Measurements from ENCODE around the gene SMIM44. TPM values are rescaled to one million over a fixed set of nuclear protein-coding genes. Genes with fewer than 3 reads are reported as not detected.

The SMIM44 gene
- polyA plus RNA-seq, 1 donor (not counting 4 experiments of a cell fraction or from before 2014, with no cell fraction given): not detected

DNA sequence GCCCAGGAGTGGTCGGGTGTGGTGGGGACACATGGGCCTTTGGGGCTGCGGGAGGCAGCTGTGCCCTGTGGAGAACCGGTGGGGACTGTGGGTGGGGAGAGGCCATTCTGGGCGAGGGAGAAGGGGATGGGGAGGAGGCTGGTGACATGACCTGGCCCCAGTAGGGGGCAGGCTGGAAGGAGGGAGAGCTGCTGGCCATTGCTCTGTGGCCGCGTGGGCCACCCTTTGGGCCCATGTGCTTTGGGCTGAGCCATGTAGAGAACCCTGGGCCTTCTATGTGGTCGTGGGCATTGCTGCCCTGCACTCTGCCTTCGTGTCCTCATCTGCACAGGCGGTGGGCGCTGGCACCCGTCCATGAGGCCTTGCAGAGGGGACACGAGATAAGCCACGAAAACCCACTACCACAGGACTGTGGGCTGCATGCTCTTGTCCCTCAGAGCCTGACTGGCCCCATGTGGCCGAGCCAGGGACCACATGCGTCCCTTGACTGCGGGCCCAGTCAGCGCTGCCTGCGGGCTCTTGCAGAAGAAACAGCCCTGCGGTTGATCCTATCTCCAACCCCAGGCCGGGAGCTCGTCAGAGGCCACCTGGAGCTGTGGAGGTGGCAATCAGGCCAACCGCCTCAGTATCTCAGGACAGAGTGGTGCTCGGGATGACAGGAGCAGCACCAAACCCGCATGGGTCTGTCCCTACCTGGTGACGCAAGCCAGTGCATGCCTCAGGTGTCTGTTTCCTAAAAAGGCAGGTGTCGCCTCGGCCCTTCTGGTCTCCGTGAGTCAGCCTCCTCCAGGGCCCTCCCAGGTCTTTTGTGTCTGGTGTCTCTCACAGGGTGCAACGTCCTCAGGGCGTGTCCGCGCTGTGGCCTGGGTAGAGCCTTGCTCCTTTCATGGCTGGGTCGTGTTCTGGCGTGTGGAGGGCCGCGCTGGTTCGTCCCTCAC is 37.2 kb upstream of the SMIM44 start:
- TF ChIP-seq EZH2 (IDR thresholded peaks at IDR 0.05; ENCODE audit: low read length): no peak
- TF ChIP-seq, protein P1, sequence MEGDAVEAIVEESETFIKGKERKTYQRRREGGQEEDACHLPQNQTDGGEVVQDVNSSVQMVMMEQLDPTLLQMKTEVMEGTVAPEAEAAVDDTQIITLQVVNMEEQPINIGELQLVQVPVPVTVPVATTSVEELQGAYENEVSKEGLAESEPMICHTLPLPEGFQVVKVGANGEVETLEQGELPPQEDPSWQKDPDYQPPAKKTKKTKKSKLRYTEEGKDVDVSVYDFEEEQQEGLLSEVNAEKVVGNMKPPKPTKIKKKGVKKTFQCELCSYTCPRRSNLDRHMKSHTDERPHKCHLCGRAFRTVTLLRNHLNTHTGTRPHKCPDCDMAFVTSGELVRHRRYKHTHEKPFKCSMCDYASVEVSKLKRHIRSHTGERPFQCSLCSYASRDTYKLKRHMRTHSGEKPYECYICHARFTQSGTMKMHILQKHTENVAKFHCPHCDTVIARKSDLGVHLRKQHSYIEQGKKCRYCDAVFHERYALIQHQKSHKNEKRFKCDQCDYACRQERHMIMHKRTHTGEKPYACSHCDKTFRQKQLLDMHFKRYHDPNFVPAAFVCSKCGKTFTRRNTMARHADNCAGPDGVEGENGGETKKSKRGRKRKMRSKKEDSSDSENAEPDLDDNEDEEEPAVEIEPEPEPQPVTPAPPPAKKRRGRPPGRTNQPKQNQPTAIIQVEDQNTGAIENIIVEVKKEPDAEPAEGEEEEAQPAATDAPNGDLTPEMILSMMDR (optimal IDR thresholded peaks at IDR 0.05 in 1 of 3, IDR thresholded peaks at IDR 0.05 in 1 of 3, conservative IDR thresholded peaks at IDR 0.05 in 1 of 3; ENCODE audit: extremely low read depth in 1 of 3, insufficient read depth in 2 of 3, low read length in 3 of 3): peak in 2 of 3 experiments; percentile 17 to 31
- H3K4me2 ChIP-seq (ENCODE audit: control insufficient read depth, extremely low read depth, insufficient read depth, low read depth, low read length): peak overlapping the region; percentile 60
- H3K9me1 ChIP-seq (ENCODE audit: control insufficient read depth, extremely low read depth, insufficient read depth, low read length): peaks cover 2% of the 10 kb centered on the region
- FAIRE-seq: peak; percentile 94
- H3K9ac ChIP-seq (ENCODE audit: control insufficient read depth, extremely low read depth, insufficient read depth, low read length): peak overlapping the region; percentile 52
- H4K20me1 ChIP-seq (ENCODE audit: control insufficient read depth, extremely low read depth, insufficient read depth, low read length): peaks cover 48% of the 10 kb centered on the region
- H3K27me3 ChIP-seq (ENCODE audit: control insufficient read depth, extremely low read depth, insufficient read depth, low read length): no peaks in the 10 kb centered on the region
- DNase-seq (ENCODE audit: low read depth, low spot score): peak; percentile 80
- H3K36me3 ChIP-seq (ENCODE audit: control insufficient read depth in 2 of 2, extremely low read depth in 1 of 2, insufficient read depth in 2 of 2, low read length in 2 of 2): peaks cover 11 to 16% of the 10 kb centered on the region in 2 experiments
- no peaks in the 10 kb centered on the region for H3K9me3 ChIP-seq (ENCODE audit: control insufficient read depth, low read depth, low read length)
- H3K27ac ChIP-seq (ENCODE audit: control insufficient read depth, insufficient read depth, low read length): peak overlapping the region; percentile 51
- dilution Hi-C loops (cut with MboI; ENCODE audit: extremely low pct_ligation_motif_present, low sequenced_read_pairs): no loop called here
- peaks cover 16% of the 10 kb centered on the region for H3K4me1 ChIP-seq (ENCODE audit: control insufficient read depth, extremely low read depth, insufficient read depth, low read length)
- no peak overlapping the region for H2AFZ ChIP-seq (ENCODE audit: control insufficient read depth, low read length)
- peak overlapping the region in 1 of 3 experiments; percentile 9 for H3K4me3 ChIP-seq (ENCODE audit: control insufficient read depth in 2 of 3, extremely low read depth in 1 of 3, insufficient read depth in 2 of 3, low read depth in 1 of 3, low read length in 3 of 3)
- H3K79me2 ChIP-seq (ENCODE audit: control insufficient read depth, insufficient read depth, low read length): peaks cover 67% of the 10 kb centered on the region

DNA sequence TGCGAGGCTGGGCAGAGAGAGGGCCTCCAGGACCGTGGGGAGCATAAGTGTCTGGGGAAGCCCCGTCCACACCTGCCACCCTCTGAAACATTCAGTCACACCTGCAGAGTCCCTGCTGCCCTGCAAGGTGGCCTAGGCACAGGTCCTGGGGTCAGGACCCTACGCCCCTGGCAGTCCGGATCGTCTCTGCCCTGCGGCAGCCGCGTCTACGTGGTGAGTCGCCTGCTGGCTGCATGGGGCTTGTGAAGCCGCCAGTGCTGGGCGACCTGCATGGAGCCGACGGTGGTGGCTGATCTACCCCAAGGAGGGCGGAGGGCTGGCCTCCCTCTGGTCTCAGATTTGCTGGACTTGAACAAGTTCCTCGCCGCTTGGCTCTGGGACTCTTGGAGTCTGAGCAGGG is 35.9 kb upstream of the SMIM44 start:
- H3K36me3 ChIP-seq (ENCODE audit: control insufficient read depth in 2 of 2, extremely low read depth in 1 of 2, insufficient read depth in 2 of 2, low read length in 2 of 2): peaks cover 7 to 12% of the 10 kb centered on the region in 2 experiments
- no peak overlapping the region for H3K4me3 ChIP-seq (ENCODE audit: control insufficient read depth in 2 of 3, extremely low read depth in 1 of 3, insufficient read depth in 2 of 3, low read depth in 1 of 3, low read length in 3 of 3)
- FAIRE-seq (no peak), DNase-seq (ENCODE audit: low read depth, low spot score) (no peak)
- TF ChIP-seq, protein P1 (optimal IDR thresholded peaks at IDR 0.05 in 1 of 3, IDR thresholded peaks at IDR 0.05 in 1 of 3, conservative IDR thresholded peaks at IDR 0.05 in 1 of 3; ENCODE audit: extremely low read depth in 1 of 3, insufficient read depth in 2 of 3, low read length in 3 of 3): no peak
- no peak for TF ChIP-seq EZH2 (IDR thresholded peaks at IDR 0.05; ENCODE audit: low read length)
- peaks cover 3% of the 10 kb centered on the region for H3K9me1 ChIP-seq (ENCODE audit: control insufficient read depth, extremely low read depth, insufficient read depth, low read length)
- no peaks in the 10 kb centered on the region for H3K27me3 ChIP-seq (ENCODE audit: control insufficient read depth, extremely low read depth, insufficient read depth, low read length)
- H3K79me2 ChIP-seq (ENCODE audit: control insufficient read depth, insufficient read depth, low read length): peaks cover 75% of the 10 kb centered on the region
- H3K4me1 ChIP-seq (ENCODE audit: control insufficient read depth, extremely low read depth, insufficient read depth, low read length): peaks cover 16% of the 10 kb centered on the region
- no peak overlapping the region for H3K4me2 ChIP-seq (ENCODE audit: control insufficient read depth, extremely low read depth, insufficient read depth, low read depth, low read length)
- H3K9me3 ChIP-seq (ENCODE audit: control insufficient read depth, low read depth, low read length): no peaks in the 10 kb centered on the region
- H3K9ac ChIP-seq (ENCODE audit: control insufficient read depth, extremely low read depth, insufficient read depth, low read length): no peak overlapping the region
- peaks cover 57% of the 10 kb centered on the region for H4K20me1 ChIP-seq (ENCODE audit: control insufficient read depth, extremely low read depth, insufficient read depth, low read length)
- H3K27ac ChIP-seq (ENCODE audit: control insufficient read depth, insufficient read depth, low read length): no peak overlapping the region
- H2AFZ ChIP-seq (ENCODE audit: control insufficient read depth, low read length): no peak overlapping the region
- dilution Hi-C loops (cut with MboI; ENCODE audit: extremely low pct_ligation_motif_present, low sequenced_read_pairs): no loop called here
